HEK293 (cell line): ENCODE measurements around the gene ADM2.
"Not testable (repeated sequence)": the region's sequence is repeated elsewhere in the genome, so short reads cannot be mapped to it uniquely, and the experiment has no call there.

Experiments
- CTCF ChIA-PET: fragments of 350-600 bp; formaldehyde crosslinking; extraction: SDS; loops from one replicate; lab custom pipeline; 2021; ENCODE audit warnings: antibody characterized with exemption; lab: Yijun Ruan, JAX
- POLR2A ChIA-PET: fragments of 300-600 bp; formaldehyde crosslinking; extraction: SDS; loops from one replicate; lab custom pipeline; 2020; ENCODE audit warnings: antibody characterized with exemption, inconsistent platforms; lab: Yijun Ruan, JAX
- H3K27ac ChIP-seq: fragments of 200-500 bp; sonication (Bioruptor generic); 2 replicates; pipeline ENCODE4 v1.5.1; 2014; ENCODE audit warnings: low read depth, low read length, control low read depth, inconsistent platforms; ENCODE audit errors: extremely low read depth
- H3K36me3 ChIP-seq, 2 experiments: fragments of 200-500 bp in 1 of 2; sonication (Bioruptor generic) in 1 of 2; 1 replicate in 1 of 2; 2 replicates in 1 of 2; pipeline ENCODE4 v1.5.1; 2014 to 2017; ENCODE audit warnings: inconsistent platforms in 2 of 2, low read length in 2 of 2; ENCODE audit not compliant: control insufficient read depth in 2 of 2, insufficient read depth in 1 of 2
- H3K4me1 ChIP-seq: fragments of 200-500 bp; sonication (Bioruptor generic); 2 replicates; pipeline ENCODE4 v1.5.1; 2014; ENCODE audit warnings: mild to moderate bottlenecking, low read length, inconsistent platforms; ENCODE audit not compliant: control insufficient read depth, insufficient read depth
- H3K4me3 ChIP-seq: 2 replicates; pipeline ENCODE4 v1.5.1; 2011; ENCODE audit warnings: low read depth, mild to moderate bottlenecking, control low read depth, low read length, moderate library complexity
- H3K9me3 ChIP-seq: fragments of 200-500 bp; sonication (Bioruptor generic); 2 replicates; pipeline ENCODE4 v1.5.1; 2014; ENCODE audit warnings: low read depth, low read length, inconsistent platforms; ENCODE audit not compliant: control insufficient read depth, insufficient read depth
- GFI1B ChIP-seq: fragments of 450-650 bp; formaldehyde crosslinking; IDR thresholded peaks from 2 replicates; pipeline ENCODE4 v1.5.1; 2016; ENCODE audit warnings: missing biosample characterization, missing genetic modification characterization
- GLIS1 ChIP-seq: fragments of 450-650 bp; formaldehyde crosslinking; IDR thresholded peaks from 2 replicates; pipeline ENCODE4 v1.5.1; 2016; ENCODE audit warnings: missing biosample characterization, missing genetic modification characterization
- GLIS2 ChIP-seq: fragments of 450-650 bp; formaldehyde crosslinking; IDR thresholded peaks from 2 replicates; pipeline ENCODE4 v1.5.1; 2016; ENCODE audit warnings: missing biosample characterization, missing genetic modification characterization
- SETDB1 ChIP-seq: IDR thresholded peaks from one replicate; pipeline ENCODE4 v1.6.1; 2017; ENCODE audit warnings: mild to moderate bottlenecking, low read length, moderate library complexity, mixed read lengths; ENCODE audit not compliant: insufficient read length
- ZFHX2 ChIP-seq: fragments of 450-650 bp; formaldehyde crosslinking; conservative IDR thresholded peaks from 2 replicates; pipeline ENCODE4 v1.5.1; 2016; ENCODE audit warnings: missing biosample characterization, missing genetic modification characterization
- ZIC2 ChIP-seq: fragments of 450-650 bp; formaldehyde crosslinking; IDR thresholded peaks from 2 replicates; pipeline ENCODE4 v1.5.1; 2016; ENCODE audit warnings: missing biosample characterization, missing genetic modification characterization
- ZNF121 ChIP-seq: fragments of 450-650 bp; formaldehyde crosslinking; IDR thresholded peaks from 2 replicates; pipeline ENCODE4 v1.5.1; 2016; ENCODE audit warnings: missing biosample characterization, missing genetic modification characterization
- ZNF19 ChIP-seq: fragments of 450-650 bp; formaldehyde crosslinking; IDR thresholded peaks from 2 replicates; pipeline ENCODE4; 2016; ENCODE audit warnings: missing biosample characterization, missing genetic modification characterization, low read depth
- ZNF48 ChIP-seq: fragments of 450-650 bp; formaldehyde crosslinking; IDR thresholded peaks from 2 replicates; pipeline ENCODE4 v1.5.1; 2016; ENCODE audit warnings: missing biosample characterization, missing genetic modification characterization
- ZNF544 ChIP-seq: fragments of 450-650 bp; formaldehyde crosslinking; IDR thresholded peaks from 2 replicates; pipeline ENCODE4 v1.5.0; 2017; ENCODE audit warnings: missing biosample characterization, missing genetic modification characterization
- ZNF558 ChIP-seq: fragments of 450-650 bp; formaldehyde crosslinking; IDR thresholded peaks from 2 replicates; pipeline ENCODE4 v1.5.1; 2016; ENCODE audit warnings: missing biosample characterization, missing genetic modification characterization
- ZNF585B ChIP-seq: fragments of 450-650 bp; formaldehyde crosslinking; IDR thresholded peaks from 2 replicates; pipeline ENCODE4 v1.5.1; 2016; ENCODE audit warnings: missing biosample characterization, missing genetic modification characterization
- ZNF621 ChIP-seq: fragments of 450-650 bp; formaldehyde crosslinking; IDR thresholded peaks from 2 replicates; pipeline ENCODE4 v1.5.1; 2017; ENCODE audit warnings: missing biosample characterization, missing genetic modification characterization
- ZNF768 ChIP-seq: fragments of 450-650 bp; formaldehyde crosslinking; IDR thresholded peaks from 2 replicates; pipeline ENCODE4 v1.5.1; 2018; ENCODE audit warnings: missing biosample characterization, mild to moderate bottlenecking, missing genetic modification characterization
- ZNF843 ChIP-seq: fragments of 450-650 bp; formaldehyde crosslinking; IDR thresholded peaks from 2 replicates; pipeline ENCODE4 v1.5.1; 2016; ENCODE audit warnings: missing biosample characterization, missing genetic modification characterization
- TF ChIP-seq, protein P1 (sequence below): sonication (generic); formaldehyde crosslinking; IDR thresholded peaks from 2 replicates; pipeline ENCODE4 v1.8.1; 2022; ENCODE audit warnings: mild to moderate bottlenecking, moderate library complexity, missing genetic modification reagents
- TF ChIP-seq, protein P2 (sequence below): fragments of 450-650 bp; formaldehyde crosslinking; IDR thresholded peaks from 2 replicates; pipeline ENCODE4 v1.5.1; 2017; ENCODE audit warnings: missing biosample characterization, missing genetic modification characterization

The ADM2 gene

DNA sequence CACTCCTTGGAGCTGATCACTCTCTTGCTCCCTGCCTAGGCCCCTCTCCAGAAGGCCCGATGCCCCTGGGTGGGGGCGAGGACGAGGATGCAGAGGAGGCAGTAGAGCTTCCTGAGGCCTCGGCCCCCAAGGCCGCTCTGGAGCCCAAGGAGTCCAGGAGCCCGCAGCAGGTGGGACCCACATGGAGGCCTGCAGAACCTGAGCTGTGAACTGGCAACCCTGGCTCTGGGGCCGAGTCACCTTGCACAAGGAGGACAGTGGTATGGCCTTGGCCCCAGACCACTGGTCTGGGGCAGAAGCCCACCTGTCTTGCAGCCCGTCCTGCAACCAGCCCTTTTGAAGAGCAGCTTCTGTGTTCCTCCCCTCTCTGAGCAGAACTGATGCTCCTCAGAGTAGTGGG is 37.8 kb downstream of the ADM2 start:
- POLR2A ChIA-PET: interaction anchor here (3.2 kb wide), 1 partner anchor 11 kb away, joined by 12 read pairs; the partner anchor contains the start of genes LMF2 and NCAPH2
- no peak for TF ChIP-seq ZNF621
- TF ChIP-seq ZNF843: no peak
- TF ChIP-seq ZNF19 (tag by site-specific recombination): no peak
- TF ChIP-seq, all 188 proteins: peak for 0
- Histone ChIP-seq H3K4me1 (no peaks in the 10 kb centered on the region), H3K27ac (no peak overlapping the region), H3K36me3 (peaks cover 0 to 87% of the 10 kb centered on the region in 2 experiments; a peak in 2 of 3 replicates), H3K9me3 (no peaks in the 10 kb centered on the region), H3K4me3 (no peak overlapping the region)
- CTCF ChIA-PET: interaction anchor here (1.4 kb wide), 1 partner anchor 44 kb away, joined by 3 read pairs; the partner anchor contains the start of gene SYCE3

DNA sequence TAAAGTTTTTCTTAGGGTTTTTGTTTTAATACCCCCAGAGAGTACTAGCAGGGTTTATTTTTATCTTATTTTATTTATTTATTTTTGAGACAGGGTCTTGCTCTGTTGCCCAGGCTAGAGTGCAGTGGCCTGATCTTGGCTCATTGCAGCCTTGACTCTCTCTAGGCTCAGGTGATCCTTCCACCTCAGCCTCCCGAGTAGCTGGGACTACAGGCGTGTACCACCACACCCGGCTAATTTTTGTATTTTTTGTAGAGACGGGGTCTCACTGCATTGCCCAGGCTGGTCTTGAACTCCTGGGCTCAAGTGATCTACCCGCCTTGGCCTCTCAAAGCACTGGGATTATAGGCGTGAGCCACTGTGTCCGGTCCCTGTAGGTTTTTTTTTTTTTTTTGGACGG is 38.8 kb downstream of the ADM2 start:
- CTCF ChIA-PET, H3K9me3 ChIP-seq, H3K4me3 ChIP-seq, POLR2A ChIA-PET, H3K27ac ChIP-seq, H3K4me1 ChIP-seq: not testable (repeated sequence)
- TF ChIP-seq ZNF121 (tag by site-specific recombination): peak; percentile 99
- H3K36me3 ChIP-seq: peaks cover 0 to 83% of the 10 kb centered on the region in 2 experiments; a peak in 2 of 3 replicates

DNA sequence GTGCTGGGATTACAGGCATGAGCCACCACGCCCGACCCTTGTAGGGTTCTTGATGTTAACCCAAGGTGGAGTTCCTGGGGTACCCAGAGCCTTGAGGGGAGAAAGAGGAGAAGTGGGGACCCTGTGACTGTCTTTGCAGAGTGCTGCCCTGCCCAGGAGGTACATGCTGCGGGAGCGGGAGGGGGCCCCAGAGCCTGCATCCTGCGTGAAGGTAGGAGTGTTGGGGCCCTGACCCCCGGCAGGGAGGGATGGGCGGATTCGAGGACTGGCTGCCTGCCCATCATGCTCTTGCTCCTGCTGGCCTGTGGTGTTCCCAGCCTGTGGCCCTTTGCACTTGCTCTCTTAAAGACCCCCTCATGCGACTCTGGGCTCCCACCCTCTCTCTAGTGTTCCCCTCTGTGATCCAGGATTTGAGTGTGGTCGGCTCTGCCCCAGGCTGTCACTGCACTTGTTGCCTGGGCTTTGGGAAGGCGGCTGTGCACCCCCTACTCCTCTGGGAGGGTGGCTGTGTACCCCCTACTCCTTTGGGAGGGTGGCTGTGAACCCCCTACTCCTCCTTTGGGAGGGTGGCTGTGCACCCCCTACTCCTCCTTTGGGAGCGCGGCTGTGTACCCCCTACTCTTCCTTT is 39.6 kb downstream of the ADM2 start:
- Histone ChIP-seq H3K9me3 (no peaks in the 10 kb centered on the region), H3K4me1 (no peaks in the 10 kb centered on the region)
- no peak for TF ChIP-seq ZNF48 (tag by site-specific recombination)
- TF ChIP-seq GLIS1: peak; percentile 40; the same call in 1 of the 2 replicates
- TF ChIP-seq, all 188 proteins: peak for 1
- CTCF ChIA-PET: no interaction called here
- no peak overlapping the region for H3K4me3 ChIP-seq
- POLR2A ChIA-PET: interaction anchor here (5.3 kb wide), 1 partner anchor 12 kb away, joined by 189 read pairs; the partner anchor contains the start of genes LMF2 and NCAPH2
- H3K36me3 ChIP-seq: peaks cover 0 to 80% of the 10 kb centered on the region in 2 experiments; a peak in 2 of 3 replicates
- H3K27ac ChIP-seq: no peak overlapping the region

DNA sequence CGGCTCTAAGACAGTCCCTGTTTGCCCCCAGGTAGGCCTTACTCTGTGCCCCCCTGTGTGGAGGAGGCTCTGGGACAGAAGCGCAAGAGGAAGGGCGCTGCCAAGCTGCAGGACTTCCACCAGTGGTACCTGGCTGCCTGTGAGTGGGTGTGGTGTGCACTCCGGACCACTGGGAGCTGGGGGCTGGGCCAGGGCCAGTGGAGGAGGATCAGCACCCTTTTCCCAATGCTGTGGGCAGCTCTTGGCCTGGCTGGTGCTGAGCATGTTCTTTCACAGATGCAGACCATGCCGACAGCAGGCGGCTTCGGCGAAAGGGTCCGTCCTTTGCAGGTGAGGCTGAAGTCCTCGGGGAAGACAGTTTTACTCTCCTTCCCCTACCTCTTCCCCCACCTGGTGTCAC is 40.4 kb downstream of the ADM2 start:
- peaks cover 0 to 73% of the 10 kb centered on the region in 2 experiments; a peak in 2 of 3 replicates for H3K36me3 ChIP-seq

DNA sequence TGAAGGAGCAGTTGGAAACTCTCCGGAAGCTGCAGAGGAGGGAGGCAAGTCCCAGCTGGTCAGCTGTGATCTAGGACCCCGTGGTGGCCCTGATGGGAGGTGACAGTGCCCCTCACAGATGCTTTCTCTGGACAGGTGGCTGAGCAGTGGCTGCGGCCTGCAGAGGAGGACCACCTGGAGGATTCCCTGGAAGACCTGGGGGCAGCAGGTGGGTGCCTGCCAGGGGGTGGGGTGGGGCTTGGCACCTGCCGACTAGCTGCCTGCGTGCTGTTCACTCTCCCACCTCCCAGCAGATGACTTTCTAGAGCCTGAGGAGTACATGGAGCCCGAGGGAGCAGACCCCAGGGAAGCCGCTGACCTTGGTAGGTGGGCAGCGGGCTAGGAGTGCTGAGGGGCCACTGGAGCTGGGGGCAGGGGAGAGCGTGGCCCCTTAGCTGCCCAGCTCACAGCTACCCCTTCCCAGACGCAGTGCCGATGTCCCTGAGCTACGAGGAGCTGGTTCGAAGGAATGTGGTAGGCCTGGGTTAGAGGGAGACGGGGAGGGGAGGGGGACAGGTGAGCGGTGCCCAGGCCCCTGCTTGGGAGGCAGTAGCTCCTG is 41.0 kb downstream of the ADM2 start:
- Histone ChIP-seq H3K9me3 (no peaks in the 10 kb centered on the region), H3K4me3 (no peak overlapping the region), H3K27ac (no peak overlapping the region), H3K4me1 (no peaks in the 10 kb centered on the region; the same call in 1 of the 2 replicates), H3K36me3 (peaks cover 0 to 67% of the 10 kb centered on the region in 2 experiments; a peak in 2 of 3 replicates)
- POLR2A ChIA-PET: interaction anchor here (0.8 to 5.3 kb wide), 4 partner anchors 13 to 60 kb away, joined by 3 to 189 read pairs (median 4); partner anchors contain the start of genes CHKB, LMF2 and NCAPH2
- CTCF ChIA-PET: interaction anchor here (0.7 to 1.2 kb wide), 2 partner anchors 41 to 247 kb away, joined by 3 to 5 read pairs; partner anchors contain the start of gene SYCE3
- TF ChIP-seq ZNF585B (no peak), ZNF544 (no peak), GLIS1 (no peak), ZIC2 (0 out of 2 replicates have a peak, but pooled peaks have one; percentile 15), SETDB1 (no peak), GLIS2 (peak; percentile 28; the same call in 1 of the 2 replicates), ZNF768 (tag by site-specific recombination) (no peak), ZNF558 (tag by site-specific recombination) (no peak), GFI1B (tag by site-specific recombination) (no peak)
- TF ChIP-seq, protein P1, sequence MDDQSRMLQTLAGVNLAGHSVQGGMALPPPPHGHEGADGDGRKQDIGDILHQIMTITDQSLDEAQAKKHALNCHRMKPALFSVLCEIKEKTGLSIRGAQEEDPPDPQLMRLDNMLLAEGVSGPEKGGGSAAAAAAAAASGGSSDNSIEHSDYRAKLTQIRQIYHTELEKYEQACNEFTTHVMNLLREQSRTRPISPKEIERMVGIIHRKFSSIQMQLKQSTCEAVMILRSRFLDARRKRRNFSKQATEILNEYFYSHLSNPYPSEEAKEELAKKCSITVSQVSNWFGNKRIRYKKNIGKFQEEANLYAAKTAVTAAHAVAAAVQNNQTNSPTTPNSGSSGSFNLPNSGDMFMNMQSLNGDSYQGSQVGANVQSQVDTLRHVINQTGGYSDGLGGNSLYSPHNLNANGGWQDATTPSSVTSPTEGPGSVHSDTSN (CRISPR knock-in tag): 0 out of 2 replicates have a peak, but pooled peaks have one; percentile 4
- TF ChIP-seq, protein P2, sequence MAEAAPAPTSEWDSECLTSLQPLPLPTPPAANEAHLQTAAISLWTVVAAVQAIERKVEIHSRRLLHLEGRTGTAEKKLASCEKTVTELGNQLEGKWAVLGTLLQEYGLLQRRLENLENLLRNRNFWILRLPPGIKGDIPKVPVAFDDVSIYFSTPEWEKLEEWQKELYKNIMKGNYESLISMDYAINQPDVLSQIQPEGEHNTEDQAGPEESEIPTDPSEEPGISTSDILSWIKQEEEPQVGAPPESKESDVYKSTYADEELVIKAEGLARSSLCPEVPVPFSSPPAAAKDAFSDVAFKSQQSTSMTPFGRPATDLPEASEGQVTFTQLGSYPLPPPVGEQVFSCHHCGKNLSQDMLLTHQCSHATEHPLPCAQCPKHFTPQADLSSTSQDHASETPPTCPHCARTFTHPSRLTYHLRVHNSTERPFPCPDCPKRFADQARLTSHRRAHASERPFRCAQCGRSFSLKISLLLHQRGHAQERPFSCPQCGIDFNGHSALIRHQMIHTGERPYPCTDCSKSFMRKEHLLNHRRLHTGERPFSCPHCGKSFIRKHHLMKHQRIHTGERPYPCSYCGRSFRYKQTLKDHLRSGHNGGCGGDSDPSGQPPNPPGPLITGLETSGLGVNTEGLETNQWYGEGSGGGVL: no peak

More for the DNA sequence above, 40.4 kb downstream of the ADM2 start:
- Histone ChIP-seq H3K9me3 (no peaks in the 10 kb centered on the region), H3K4me3 (no peak overlapping the region), H3K27ac (no peak overlapping the region; the same call in 1 of the 2 replicates), H3K4me1 (no peaks in the 10 kb centered on the region; the same call in 1 of the 2 replicates)
- ChIA-PET POLR2A (interaction anchor here (5.3 kb wide), 1 partner anchor 13 kb away, joined by 189 read pairs; the partner anchor contains the start of genes LMF2 and NCAPH2), CTCF (no interaction called here)
- TF ChIP-seq ZFHX2 (tag by site-specific recombination): peak; percentile 10; the same call in 1 of the 2 replicates
- TF ChIP-seq ZNF768 (tag by site-specific recombination): no peak
